ENCODE data around the gene CLBA1. TPM values are rescaled to one million over a fixed set of nuclear protein-coding genes. Genes with fewer than 3 reads are reported as not detected.

Gene CLBA1
- total RNA-seq, 1 donor from 2014 or later = 4.5 TPM

DNA sequence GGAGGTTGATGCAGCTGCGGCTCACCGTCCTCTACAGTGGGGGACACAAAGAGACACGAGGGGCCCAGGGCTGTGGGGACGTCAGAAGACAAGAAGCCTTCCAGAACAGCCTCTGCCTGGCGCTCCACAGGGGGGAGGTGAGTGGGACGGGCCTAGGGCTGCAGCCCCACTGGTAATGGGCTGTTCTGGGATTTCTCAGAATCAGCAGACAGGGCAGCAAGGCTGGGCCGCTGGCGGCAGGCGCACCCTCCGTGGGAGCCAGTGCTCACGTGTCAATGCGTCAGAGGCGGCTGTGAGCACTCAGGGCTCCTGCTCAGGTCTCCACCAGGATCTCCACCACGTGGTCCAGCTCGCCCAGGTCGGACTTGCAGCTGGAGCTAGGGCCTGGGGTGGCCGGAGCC is 25.3 kb downstream of the CLBA1 start:
- no peak for TF ChIP-seq CTCF (conservative IDR thresholded peaks at IDR 0.05; ENCODE audit: low read depth, low read length)
- no peak for DNase-seq (ENCODE audit: low read depth)
- no peak overlapping the region for H3K4me3 ChIP-seq (ENCODE audit: low read depth, low read length)

- no peak for TF ChIP-seq CTCF (conservative IDR thresholded peaks at IDR 0.05; ENCODE audit: low read depth, low read length)
- DNase-seq (ENCODE audit: low read depth) = no peak
- H3K4me3 ChIP-seq (ENCODE audit: low read depth, low read length) = no peak overlapping the region
These were observed 25.9 kb downstream of the CLBA1 start for GRCh38 chr14:105011312-105011990.

DNA sequence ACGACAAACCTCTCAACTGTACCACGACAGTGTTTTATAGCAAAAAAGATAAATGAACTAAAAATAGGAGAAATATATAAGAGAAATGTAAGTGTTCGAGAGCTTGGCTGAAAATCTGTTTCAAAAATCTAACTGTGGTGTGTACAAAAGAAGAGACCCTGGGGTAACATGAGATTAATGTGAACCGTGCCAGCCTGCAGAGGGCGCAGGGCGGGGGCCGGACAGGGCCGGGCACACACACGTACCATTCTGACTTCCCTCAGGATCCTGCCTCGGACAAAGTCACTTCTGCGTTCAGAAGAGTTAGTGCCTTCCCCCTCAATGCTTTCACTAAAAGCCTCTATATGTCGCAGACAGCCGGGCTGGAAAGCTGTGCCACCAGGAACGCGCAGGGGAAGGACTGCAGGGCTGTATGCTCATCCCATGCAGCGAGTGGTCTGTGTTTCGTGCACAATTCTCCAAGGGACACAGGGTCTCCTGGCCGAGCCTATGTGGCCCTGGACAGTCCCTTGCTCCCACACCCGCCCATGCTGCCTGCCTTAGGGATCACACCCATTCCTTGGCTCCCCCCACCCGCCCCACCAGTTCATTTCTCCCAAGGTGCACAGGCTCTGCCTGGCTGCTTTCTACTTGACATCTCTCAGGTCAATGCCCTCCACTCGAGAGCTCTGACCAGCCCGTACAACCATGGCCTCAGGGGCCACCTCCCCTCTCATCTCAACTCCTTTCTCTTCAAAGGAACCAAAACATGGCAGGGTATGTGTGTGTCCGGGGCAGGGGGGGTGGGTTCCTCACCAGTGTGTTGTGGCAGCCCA is 26.8 kb downstream of the CLBA1 start:
- peak; percentile 59 for TF ChIP-seq CTCF (conservative IDR thresholded peaks at IDR 0.05; ENCODE audit: low read depth, low read length)
- DNase-seq (ENCODE audit: low read depth) = no peak
- H3K4me3 ChIP-seq (ENCODE audit: low read depth, low read length) = no peak overlapping the region

- peak; percentile 29 for TF ChIP-seq CTCF (conservative IDR thresholded peaks at IDR 0.05; ENCODE audit: low read depth, low read length)
- DNase-seq (ENCODE audit: low read depth) = no peak
- no peak overlapping the region for H3K4me3 ChIP-seq (ENCODE audit: low read depth, low read length)
These were observed 27.7 kb downstream of the CLBA1 start for GRCh38 chr14:105013150-105013785.

DNA sequence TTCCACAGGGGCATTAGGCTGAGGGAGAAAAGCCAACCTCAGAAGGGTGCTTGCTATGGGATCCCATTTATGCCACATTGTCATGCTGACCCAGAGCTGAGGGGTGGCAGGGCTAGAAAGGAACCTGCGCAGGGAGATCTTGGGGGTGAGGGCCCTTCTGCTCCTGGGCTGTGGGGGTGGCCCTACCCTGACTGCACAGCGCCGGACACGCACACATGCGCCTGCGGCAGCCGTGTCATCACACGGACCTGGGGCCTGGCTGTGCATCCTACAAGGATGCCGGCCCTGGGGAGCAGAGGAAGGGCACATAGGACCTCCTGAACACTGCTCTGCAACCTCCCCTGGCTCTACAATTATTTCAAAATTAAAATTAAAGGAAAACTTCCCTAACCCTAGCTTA is 28.4 kb downstream of the CLBA1 start:
- no peak for TF ChIP-seq CTCF (conservative IDR thresholded peaks at IDR 0.05; ENCODE audit: low read depth, low read length)
- H3K4me3 ChIP-seq (ENCODE audit: low read depth, low read length) = no peak overlapping the region
- DNase-seq (ENCODE audit: low read depth) = no peak

DNA sequence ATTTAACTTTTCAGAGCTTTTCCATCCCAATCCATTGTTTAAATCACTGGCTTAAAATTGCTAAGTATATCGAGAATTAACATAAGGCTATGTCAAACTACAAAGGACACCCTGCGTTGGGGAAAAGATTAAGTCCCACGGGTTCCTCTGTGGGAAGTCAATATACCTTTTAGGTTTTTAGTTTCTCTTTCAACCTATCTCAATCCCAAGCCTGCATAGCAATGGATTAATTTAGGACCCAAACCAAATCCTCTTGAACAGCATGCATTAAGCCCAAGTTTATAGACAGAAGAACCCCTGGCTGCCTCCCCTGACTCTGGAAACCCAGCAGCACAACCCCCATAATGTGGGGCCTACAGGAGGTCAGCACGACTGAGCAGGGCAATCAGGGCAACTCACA is 29.0 kb downstream of the CLBA1 start:
- DNase-seq (ENCODE audit: low read depth) = no peak
- H3K4me3 ChIP-seq (ENCODE audit: low read depth, low read length) = no peak overlapping the region
- TF ChIP-seq CTCF (conservative IDR thresholded peaks at IDR 0.05; ENCODE audit: low read depth, low read length) = no peak

Data from epithelial cell of proximal tubule (primary cell).